LHCN-M2 (cell line): ENCODE results near the gene PRR5L. TPM values are rescaled to one million over a fixed set of nuclear protein-coding genes. Genes with fewer than 3 reads are reported as not detected.
"Not testable (repeated sequence)": the region's sequence is repeated elsewhere in the genome, so short reads cannot be mapped to it uniquely, and the experiment has no call there.

ENCODE experiments used
- DNase-seq: peaks from one replicate; pipeline ENCODE4 v3.0.0-alpha.2; 2012; ENCODE audit warnings: low read depth
- total RNA-seq: library from RNA; depleted of rRNA; stranded (reverse); fragments of >200 nt; gene quantifications from 2 replicates; pipeline ENCODE4 v1.2.3, GENCODE V29; 2014

PRR5L gene
- total RNA-seq, 1 experiment from 2014 or later = 19.3 TPM

DNA sequence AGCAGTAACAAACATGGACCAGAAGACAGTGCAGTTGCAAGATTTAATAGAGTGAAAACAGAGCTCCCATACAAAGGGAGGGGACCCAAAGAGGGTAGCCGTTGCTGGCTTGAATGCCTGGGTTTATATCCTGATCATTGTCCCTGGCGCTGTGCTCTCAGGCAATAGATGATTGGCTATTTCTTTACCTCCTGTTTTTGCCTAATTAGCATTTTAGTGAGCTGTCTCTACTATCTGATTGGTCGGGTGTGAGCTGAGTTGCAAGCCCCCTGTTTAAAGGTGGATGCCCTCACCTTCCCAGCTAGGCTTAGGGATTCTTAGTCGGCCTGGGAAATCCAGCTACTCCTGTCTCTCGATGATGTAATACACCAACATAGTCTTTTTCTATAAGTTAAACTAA is 29.3 kb downstream of the PRR5L start:
- DNase-seq = not testable (repeated sequence)

DNA sequence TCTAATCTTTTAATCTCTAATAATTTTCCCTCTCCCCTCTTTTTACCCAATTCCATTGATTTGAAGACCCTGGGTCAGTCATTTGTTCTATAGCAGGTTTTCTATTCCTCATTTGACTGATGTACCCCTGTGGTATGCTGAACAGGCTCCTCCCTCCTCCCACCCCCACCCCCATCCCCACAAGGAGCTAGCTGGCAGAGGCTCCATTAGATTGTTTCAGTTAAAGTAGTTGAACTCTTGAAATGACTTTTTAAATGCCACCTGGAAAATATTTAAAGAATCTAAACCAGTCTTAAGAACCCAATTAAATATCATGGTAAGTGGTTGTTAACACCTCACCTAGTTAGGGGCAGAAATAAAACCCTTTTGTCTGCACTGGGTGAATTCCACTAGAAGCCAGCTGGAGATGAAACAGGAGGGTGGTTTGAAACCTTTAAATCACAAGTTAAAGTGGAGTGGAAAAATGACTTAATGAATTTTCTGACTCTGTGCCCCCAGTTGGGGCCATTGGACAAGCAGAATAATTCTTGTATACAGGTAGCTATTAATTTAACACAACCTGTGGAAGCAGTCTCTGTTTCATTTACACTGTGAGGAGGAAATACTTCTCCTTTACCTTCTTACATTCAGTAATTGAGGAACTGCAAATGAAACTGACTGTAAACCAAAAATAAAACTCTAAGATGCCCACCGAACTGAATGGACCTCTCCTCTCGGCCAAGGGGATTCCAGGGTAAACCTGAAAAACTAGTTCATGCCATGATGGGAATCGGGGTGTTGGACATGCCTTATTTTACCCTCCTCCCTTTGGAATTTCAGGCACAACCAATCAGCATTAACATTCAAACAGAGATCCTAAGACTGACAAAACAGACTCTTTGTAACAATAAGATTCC is 30.7 kb downstream of the PRR5L start:
- DNase-seq = no peak

GRCh38 chr11:36328966-36329673 is 33.0 kb downstream of the PRR5L start:
- DNase-seq = peak; percentile 29

DNA sequence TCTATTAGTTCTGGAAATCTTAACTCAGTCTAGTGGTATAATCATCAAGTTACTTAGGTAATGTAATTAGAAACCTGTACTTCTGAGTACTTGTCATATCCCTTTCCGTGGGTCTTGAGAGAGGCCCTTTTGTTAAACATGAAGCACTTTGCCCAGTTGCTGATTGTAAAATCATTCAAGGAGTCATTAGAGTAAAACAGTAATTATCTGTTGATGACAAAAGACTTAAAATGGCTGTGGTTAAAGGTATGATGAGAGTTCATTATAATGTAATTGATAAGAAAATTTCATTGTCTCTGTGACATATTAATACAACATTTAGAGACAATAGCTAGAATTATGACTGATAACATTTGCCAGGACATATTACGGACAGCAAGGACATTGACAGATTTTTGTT is 34.3 kb downstream of the PRR5L start:
- no peak for DNase-seq

DNA sequence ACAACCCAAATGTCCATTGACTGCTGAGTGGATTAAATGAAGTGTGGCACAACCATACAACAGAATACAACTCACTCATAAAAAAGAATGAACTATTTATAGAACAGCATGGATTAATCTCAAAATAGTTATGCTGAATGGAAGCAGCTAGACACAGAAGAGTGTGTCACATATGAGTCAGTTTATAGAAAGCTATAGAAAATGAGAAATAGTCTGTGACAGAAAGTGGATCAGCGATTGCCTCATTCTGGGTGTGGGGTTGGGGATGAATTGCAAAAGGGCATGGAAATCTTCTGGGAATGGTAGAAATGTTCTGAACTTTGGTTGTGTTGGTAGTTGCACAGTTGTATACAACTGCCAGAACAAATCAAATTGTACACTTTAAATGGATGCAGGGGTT is 37.4 kb downstream of the PRR5L start:
- DNase-seq = no peak

DNA sequence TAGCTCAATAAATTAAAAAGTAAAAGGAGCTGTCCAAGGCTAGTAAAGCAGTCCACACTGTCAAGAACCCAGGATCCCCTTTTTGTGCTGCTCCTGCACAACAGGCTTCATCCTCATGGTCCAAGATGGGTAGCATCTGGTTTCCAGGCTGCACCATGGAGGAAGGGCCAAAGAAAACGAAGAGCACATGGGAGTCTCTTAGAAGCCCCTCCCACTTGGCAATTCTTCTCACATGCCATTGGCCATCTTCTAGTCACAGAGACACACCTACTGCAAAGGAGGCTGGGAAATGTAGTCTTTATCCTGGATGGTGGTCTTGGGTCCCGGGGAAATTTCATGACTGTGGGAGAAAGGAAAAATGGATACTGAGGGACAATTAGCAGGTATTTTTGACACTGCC is 37.8 kb downstream of the PRR5L start:
- DNase-seq = peak; percentile 49

DNA sequence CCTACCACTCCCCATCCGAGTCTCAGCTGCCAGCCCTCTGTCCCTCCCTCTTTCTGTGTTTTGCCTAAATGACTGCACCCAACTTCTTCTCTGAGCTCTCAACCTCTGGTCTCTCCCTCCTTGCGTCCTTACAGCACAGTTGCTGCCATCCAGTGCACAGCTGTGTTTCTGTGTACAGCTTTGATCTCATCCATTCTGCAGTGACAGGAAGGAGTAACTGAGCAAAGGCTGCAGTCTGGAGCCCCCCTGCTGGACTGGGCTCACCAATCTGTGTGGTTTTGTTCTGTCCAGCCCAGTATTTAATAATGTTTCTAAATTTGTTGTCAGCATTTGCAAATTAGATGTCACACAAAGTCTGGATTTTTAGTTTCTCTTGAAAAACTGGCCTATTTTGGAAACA is 43.8 kb downstream of the PRR5L start:
- no peak for DNase-seq

DNA sequence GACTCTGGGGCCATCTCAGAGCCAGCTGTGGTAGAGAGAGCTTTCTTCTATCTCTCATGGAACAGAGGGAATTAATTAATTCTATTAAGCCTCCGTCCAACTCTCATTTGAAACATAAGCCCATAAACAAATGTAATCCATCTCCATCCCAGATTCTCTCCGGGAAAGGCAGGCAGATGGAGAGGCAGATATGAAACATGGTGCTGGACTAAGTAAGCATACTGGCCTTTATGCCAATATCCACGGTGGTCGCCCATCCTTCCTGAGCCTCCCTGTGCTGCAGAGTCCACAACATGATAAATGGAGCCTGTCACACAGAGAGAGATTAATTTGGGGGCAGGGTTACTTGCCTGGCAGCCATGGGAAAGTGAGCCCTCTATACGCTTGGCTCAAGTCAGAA is 44.8 kb downstream of the PRR5L start:
- no peak for DNase-seq

GRCh38 chr11:36341915-36342314 is 45.8 kb downstream of the PRR5L start:
- no peak for DNase-seq

GRCh38 chr11:36342327-36342726 is 46.2 kb downstream of the PRR5L start:
- no peak for DNase-seq

GRCh38 chr11:36343436-36343835 is 47.3 kb downstream of the PRR5L start:
- no peak for DNase-seq

GRCh38 chr11:36345084-36345511 is 49.0 kb downstream of the PRR5L start:
- DNase-seq = no peak

DNA sequence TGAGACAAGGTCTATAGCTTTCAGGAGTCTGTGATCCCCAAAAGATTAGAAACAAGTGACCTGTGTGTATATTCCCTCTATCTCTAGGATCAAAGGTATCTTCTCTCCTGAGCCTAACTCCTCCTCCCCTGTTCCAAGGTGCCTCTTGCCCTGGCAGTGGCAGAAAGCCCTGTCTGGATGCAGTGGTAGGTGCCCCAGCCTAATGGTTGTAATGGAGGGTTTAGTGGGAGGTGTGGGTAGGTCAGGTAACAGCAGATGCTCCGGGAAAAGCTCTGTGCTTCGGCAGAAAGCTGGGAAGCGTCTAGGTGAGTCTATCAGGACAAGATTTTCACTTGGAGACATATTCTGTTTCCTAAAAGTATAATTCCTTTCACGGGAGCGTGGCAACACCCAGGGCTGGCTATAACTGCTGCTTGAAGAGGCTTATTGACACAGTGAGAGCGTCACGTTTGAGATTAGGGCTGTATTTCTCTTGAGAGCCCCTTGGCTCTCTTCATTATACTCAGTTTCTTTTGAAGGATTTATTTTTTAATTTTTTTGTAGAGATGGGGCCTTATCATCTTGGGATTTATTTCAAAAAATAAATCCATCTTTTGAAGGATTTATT is 49.5 kb downstream of the PRR5L start:
- DNase-seq = no peak

DNA sequence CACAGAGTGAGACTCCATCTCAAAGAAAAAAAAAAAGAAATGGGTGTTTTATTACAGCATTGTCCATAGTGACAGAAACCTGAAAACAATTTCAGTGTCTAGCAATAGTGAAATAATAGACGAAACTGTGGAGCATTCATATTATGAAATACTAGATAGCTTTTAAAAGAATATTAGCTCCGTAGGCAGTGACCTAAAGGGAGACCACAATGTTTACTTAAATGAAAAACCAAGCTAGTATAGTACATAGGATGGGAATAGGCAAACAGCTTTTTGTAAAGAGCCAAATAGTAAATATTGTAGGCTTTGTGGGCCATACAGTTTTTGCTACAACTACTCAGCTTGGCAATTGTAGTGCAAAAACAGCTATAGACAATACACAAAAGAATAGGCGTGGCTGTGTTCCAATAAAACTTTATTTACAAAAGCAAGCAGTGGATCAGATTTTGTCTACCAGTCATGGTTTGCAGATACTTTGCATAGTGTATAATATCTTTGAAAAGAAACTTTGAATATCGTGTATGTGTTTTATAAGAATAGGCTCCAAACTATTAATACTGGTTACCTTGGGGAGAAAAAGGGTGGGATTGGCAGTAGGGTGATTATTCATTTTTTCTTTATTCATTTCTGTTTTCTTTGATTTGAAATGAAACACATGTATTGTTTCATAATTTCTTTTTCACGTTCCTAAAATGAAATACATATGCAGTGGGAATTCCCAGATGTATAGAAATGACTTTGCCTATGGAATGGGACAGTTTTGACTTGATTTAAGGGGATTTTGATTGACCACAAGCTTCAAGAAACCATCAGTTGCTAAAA is 50.7 kb downstream of the PRR5L start:
- DNase-seq = no peak

- no peak for DNase-seq
Measured at GRCh38 chr11:36347384-36347906, 51.4 kb downstream of the PRR5L start.

- no peak for DNase-seq
Measured at GRCh38 chr11:36349351-36350136, 53.5 kb downstream of the PRR5L start.

GRCh38 chr11:36350137-36350513 is 54.0 kb downstream of the PRR5L start:
- no peak for DNase-seq

DNA sequence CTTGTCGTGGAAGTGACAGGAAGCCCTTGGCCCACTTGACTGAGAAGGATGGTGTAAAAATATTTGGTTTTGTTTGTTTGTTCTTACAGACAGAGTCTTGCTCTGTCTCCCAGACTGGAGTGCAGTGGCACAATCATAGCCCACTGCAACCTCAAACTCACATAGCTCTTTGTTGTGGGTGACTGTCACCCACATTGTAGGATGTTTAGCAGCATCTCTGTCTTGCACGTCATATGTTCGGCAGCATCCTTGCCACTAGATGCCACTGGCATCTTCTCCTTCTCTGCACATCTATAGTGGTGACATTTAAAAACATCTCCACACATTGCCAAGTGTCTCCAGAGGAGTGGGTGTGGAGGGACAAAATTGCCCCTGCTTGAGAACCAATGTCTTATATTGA is 56.8 kb downstream of the PRR5L start:
- DNase-seq = no peak

- no peak for DNase-seq
Measured at GRCh38 chr11:36354221-36355003, 58.3 kb downstream of the PRR5L start.

DNA sequence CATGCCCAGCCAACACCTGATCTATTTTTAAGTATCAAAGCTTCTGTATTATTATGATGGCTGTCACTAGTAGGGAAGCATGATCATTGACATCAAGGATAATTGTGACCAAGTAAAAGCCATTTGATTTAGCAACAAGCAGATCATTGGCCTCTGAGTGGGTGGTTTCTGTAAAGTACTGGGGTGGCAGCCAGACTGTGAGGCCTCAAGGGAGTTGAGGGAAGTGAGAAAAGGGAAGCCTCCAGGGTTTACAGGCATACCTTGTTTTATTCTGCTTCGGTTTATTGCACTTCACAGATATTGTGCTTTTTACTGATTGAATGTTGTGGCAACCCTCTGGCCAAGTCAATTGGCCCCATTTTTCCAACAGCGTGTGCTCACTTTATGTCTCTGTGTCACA is 60.1 kb downstream of the PRR5L start:
- no peak for DNase-seq
